Hippocampal formation (tissue), 2 donors: ENCODE measurements around the gene COL5A1.
"Not testable (repeated sequence)": the region's sequence is repeated elsewhere in the genome, so short reads cannot be mapped to it uniquely, and the experiment has no call there.

Experiments used
- DNase-seq, 2 donors: peaks; one replicate each; lab custom pipeline; 2025; lab: John Stamatoyannopoulos, UW

COL5A1 gene

DNA sequence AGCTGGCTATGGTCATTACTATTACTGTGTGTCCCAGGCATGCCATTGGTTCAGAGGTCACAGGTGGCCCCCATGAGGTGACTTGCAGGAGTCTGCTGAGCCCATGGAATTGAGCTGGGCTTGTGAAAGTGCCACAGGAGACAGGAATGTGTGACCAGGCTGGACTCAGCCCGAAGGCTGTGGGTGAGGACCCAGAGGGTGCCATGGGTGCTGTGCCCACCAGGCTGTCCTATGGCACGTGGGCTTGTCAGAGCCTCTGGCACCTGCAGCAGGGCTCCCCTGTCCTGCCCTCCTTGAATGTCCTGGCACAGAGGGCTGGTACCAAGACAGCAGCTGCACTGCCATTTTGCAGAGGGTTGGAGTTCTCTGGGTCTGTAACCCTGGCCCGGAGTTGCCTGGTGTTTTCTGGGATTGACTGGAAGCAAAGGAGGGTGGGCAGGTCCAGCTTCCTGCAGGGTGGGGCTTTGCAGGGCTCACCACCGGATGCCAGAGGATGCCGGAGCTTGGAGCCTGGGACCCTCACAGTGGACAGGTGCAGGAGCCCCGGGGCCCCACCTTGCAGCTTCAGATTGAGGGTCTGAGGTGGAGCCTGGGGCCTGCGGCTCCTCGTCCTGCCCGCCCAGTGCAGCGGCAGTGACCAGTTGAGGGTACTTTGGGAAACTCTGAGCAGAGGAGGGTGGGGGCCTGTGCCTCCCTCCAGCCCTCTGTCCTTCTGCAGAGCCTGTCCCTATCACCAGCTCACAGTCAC lies 14.2 kb downstream of the COL5A1 start:
- DNase-seq, result no peak

GRCh38 chr9:134656334-134657006 lies 14.9 kb downstream of the COL5A1 start:
- no peak for DNase-seq

DNA sequence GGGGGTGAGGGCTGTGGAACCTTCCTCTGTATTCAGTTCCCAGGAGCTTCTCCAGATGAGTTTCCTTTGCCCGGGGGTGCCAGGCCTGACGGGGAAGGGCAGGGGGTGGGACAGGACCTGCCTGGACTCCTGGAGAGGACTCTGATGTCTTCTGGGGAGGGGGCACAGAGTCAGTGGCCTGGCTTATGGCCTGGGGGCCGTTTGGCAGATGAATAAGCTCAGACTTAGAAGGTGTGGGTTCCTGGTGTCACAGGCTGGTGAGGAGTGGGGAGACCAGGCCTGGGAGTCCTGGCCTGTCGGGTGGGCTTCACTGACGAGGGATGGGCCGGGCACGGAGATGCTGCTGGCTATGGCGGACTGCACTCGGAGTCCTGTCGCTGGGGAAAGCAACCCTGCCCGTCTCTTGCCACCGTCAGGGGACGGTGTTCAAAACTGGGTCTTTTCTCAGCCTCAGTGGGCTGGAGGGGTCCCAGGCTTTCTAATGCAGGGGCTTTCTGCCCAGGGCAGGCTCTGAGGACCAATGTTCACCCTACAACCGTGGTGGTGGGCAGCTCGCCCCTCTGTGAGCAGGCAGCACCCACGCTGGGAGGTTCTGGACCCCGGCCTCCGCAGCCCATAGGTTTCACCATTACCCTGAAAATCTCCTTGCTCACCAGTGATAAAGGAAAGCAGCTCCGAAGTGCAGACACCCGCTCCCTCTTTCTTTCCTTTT lies 16.2 kb downstream of the COL5A1 start:
- DNase-seq, result no peak

DNA sequence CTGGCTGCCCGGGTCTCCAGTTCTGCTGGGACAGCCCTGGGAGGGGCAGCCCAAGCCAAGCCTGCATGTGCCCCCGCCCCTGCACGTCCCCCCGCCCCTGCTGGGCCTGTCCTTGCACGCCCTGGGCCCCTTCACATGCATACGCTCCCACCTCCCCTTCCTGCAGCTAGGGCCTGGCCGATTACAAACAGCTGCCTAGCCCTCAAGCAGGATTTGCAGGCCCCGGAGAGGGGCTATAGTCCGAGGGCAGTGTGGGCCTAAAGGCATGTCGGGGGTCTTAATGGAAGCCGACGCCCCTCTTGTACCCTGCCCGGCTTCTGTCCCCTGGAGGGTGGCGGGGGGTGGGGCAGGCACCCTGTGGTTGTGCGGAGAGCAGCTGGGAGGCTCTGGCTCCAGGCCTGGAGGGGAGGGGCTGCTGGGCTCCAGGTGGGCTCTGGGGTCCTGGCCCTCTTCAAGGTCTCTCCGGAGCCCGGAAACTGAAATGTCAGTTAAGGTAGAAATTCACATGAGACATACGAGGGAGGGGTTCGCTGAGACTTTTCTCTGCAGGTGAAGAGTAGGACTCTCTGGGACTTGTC lies 16.9 kb downstream of the COL5A1 start:
- no peak for DNase-seq

DNA sequence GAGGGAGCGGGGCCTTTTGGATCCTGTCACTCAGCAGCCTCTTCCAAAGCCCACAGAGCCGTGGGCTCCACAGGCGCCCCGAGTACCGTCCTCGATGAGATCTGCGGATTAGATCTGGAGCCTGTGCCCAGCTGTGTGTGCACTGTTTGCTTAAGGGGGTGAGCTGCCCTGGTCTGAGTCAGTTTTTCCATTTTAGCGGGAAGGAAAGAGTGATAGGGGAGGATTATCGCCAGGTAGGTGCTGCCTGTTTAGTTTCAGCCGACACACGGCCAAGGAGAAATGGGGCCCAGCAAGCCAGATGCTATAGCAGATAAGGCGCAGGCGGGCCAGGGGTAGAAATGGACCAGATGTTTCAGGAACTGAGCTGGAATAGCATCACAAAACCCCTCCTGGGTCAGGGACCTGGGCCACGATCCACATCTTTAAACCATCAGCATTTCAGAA lies 18.1 kb downstream of the COL5A1 start:
- DNase-seq, result no peak

DNA sequence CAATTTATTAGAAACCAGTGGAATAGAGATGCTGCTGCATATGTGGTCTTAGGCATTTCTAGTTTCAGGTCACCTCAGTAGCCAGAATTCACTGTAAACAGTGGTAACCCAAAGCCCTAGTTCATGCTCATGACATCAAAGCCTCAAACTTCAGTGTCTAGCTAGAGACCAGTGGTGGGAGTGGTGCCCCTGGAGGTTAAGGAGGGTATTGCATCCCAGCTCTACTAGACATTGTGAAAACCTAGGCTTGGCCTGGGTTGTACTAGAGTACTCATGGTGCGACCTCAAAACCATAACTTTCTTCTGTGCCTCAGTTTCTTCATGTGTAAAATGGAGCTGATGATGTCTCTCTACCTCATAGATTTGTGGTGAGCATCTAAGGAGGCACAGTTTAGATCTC lies 18.8 kb downstream of the COL5A1 start:
- no peak for DNase-seq

- no peak for DNase-seq
Observed at GRCh38 chr9:134661299-134661698, 19.7 kb downstream of the COL5A1 start.

DNA sequence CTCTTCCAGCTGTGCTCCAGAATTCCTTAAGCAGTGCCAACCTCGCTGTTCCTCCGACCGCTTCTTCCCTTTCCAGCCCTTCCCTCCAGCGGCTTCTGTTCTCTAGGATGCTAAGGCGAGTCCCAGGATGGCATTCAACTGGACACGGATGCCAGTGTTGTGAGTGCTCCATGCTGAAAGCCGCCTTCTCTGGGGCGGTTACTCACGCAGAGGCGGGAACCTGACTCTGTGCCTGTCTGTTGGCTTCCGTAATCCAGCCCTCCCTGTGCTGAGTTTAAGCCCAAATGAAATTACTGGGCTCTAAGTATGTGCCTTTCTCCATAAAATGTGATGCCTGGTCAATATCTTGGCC lies 20.2 kb downstream of the COL5A1 start:
- DNase-seq, result no peak

DNA sequence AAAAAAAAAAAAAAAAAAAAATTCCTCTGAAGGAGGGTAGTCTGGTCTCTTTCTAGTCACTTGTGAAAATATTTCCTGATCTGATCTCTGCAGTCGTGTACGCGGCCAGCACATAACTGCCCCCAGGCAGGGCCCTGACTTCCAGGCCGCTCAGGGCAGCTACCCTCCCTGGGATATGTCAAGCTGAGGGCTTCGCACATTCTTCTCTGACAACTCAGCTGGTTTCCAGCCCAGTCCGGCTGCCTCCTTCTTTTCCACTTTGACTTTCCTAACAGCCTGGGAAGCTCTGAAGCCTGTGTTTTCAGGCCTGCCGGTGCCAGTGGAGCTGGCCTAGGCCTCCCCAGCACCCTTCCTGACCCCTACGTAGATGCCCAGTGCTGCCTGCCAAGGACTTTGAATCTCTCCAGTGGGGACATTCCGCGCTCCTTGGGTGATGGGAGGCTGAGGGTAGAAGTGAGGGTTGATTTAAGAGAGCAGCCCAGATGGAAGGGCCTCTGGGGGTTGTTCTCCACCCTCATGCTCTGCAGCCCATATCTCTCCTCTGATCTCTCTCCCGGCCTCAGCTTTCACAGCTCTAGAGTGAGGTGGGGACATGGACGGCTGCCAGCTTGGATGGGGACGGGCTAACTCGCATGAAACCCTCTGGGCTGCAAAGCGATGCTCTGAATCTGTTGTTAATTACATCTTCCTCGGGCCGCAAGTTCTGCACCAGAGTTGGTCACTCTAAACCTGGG lies 20.7 kb downstream of the COL5A1 start:
- no peak for DNase-seq

- no peak for DNase-seq
Observed at GRCh38 chr9:134663084-134663483, 21.5 kb downstream of the COL5A1 start.

DNA sequence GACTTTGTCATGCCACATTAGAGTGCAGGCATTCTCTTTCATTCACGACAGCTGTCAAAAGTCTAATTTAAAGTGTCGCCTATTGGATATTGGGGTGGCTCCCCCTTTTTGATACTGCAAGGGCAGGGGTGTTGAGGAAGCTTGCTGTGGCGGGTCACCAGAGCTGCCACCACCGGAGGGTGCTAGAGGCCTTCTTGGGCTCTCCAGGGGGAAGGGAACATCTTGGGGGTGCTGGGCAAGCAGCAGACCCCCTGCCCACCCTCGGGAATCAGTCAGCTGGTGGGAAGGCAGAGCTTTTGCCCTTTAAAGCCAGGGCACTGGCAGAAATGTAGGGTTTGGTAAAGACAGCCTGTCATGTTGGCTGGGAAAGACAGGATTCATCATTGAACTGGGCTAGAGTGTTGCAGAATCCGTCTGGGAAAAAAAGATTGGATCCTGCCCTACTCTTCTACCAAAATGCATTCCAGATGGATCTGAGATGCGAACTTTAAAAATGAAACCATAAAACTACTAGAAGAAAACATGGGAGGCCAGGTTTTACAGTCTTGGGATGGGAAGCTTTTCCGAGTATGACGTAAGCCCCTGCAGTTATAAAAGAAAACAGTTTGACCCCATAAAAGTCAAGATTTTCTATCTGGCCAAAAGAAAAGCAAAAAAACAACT lies 22.3 kb downstream of the COL5A1 start:
- no peak for DNase-seq

DNA sequence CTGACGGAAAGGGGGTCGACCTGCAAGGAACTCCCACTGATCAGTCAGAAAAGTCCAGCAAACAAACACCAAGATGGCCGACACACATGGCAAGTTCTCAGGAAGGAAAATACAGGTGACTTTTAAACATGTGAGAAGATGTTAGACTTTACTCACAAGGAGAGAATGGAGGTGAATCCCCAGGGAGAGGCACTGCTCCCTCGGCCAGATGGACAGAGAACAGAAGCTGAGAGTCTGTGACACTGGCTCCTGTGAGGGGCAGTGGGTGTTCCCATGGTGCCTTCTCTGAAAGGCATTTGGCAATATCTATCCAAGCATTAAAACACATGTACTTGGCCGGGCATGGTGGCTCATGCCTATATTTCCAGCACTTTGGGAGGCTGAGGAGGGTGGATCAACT lies 22.8 kb downstream of the COL5A1 start:
- DNase-seq, result no peak

DNA sequence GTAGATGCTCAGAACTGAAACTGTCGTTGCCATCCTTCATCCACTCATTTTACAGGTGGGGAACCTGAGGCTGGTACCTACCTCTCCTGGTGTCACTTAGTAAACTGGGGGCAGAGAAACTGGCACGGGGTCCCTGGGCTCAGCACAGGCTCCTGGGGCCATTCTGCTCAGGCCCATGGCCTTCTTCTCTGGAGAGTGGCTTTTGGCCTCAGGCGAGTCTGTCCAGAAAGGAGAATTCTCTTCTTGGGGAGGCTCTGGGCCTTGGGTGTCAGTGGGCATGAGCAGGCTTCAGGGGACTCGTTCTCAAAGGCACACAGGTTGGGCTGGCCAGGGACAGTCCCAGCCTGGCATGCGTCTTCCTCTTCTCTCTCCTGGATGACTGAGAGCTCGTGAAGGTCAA lies 24.6 kb downstream of the COL5A1 start:
- no peak for DNase-seq

- DNase-seq, result no peak
Observed at GRCh38 chr9:134666831-134667230, 25.2 kb downstream of the COL5A1 start.

- not testable (repeated sequence) for DNase-seq
Observed at GRCh38 chr9:134668977-134669376, 27.4 kb downstream of the COL5A1 start.

DNA sequence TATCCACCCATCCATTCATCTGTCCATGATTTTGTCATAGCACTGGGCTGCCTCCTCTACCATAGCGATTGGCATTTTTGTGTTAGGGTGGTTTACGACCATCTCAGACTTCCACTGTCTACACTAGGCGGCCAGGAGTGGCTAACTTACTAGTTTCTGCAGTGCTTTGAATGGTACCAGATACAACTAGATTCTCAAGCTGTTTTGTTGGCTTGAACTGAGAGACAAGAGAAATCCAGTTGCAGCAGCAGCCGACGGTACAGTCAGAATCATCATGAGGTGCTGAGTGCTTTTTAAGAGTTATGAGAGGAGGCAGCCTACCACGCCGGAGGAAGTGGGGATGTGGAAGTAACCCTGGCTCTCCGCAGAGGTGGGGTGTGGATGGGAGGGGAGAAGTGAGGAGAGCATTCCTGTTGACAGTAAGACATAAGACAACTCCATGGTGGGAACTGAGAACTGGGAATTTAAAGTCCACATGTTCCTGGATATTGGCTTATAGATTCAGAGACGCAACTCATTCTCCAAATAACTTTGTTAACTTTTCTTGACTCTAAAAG lies 27.9 kb downstream of the COL5A1 start:
- DNase-seq, result no peak

DNA sequence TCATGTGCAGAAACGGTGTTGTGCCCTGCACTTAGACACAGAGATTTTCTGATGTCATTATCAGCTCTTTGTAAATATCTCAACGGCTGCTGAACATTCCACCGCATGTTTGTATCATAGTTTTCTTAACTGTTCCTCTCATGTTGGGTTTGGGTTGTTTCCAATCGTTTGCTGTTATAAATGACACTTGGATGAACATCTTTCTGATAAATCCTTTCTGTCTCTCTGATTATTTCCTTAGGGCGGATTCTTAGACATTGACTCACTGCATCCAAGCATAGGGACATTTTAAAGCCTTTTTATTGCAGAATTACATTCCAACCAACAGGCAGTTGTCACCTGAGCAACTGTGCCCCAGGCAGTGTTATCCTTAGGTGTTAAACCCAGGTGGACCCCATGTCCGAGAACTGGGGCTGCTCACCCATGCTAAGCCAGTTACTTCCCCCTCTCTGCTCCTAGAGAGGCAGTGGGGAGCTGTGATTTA lies 28.5 kb downstream of the COL5A1 start:
- no peak for DNase-seq

DNA sequence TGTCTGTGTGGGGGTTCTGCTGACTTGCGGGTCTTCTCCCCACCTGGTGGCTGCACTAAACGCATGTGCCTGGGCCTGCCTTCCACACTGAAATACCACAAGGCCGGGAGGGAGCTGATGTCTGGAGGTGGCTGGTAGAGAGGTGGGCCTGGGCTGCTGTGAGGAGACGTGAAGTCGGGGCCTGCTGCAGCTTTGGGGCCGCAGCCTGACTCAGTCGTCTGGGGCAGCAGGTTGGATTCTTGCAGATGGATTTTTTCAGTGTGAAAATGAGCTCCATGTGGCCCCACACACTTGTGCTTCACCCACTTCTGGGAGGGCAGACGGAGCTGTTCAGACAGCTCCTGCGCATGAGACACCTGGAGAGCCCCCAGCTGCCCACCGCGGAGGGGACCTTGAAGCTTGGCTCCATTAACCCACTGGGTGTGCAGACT lies 29.3 kb downstream of the COL5A1 start:
- DNase-seq, result no peak

DNA sequence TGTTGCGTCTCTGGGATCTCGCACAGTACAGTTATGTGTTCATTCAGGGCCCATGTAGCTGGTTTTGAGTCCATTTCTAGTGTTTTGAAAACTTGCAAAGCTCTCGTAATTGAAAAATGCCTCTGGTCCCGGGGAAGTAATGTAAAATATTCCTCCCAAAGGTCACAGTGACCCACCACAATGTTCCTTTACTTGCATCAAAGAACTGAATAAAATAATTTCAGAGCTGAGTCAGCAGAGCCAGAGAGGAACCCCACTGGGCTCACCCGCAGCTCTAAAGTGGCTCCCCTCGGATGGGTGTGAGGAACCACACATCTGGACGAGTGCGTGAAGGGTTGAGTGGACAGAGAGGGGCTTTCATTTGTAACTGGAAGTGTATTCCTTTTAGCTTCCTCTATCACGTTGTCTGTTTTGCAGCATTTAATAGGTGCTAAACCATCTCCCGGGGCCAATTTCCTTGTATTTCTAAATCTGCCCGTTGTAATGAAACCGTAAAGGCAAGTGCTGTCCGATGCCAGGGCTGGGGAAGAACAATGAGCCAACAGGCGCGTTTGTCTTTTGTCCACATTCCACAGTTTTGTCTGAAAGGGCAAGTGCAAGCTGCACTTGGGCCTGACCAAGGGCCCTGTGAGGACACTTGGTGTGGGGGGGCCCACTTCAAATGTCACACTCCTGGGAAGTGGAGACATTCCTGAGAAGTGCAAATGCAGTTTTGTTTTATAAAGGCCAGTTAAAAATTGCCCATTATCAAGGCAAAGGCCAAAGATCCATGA lies 29.9 kb downstream of the COL5A1 start:
- DNase-seq, result no peak

GRCh38 chr9:134676361-134676760 lies 34.8 kb downstream of the COL5A1 start:
- DNase-seq, result no peak
